Hepatocyte (in vitro differentiated cells): ENCODE results near the gene ADORA2A.

Experiments
- EZH2 ChIP-seq: fragments of 200-600 bp; sonication (generic); IDR thresholded peaks from 2 replicates; pipeline ENCODE4 v1.6.1; 2016; ENCODE audit warnings: antibody characterized with exemption, mild to moderate bottlenecking, borderline replicate concordance
- TF ChIP-seq, protein P1 (sequence below): fragments of 200-600 bp; sonication (generic); IDR thresholded peaks from 2 replicates; pipeline ENCODE4 v1.5.1; 2016; ENCODE audit warnings: antibody characterized with exemption, mild to moderate bottlenecking; ENCODE audit not compliant: poor library complexity

DNA sequence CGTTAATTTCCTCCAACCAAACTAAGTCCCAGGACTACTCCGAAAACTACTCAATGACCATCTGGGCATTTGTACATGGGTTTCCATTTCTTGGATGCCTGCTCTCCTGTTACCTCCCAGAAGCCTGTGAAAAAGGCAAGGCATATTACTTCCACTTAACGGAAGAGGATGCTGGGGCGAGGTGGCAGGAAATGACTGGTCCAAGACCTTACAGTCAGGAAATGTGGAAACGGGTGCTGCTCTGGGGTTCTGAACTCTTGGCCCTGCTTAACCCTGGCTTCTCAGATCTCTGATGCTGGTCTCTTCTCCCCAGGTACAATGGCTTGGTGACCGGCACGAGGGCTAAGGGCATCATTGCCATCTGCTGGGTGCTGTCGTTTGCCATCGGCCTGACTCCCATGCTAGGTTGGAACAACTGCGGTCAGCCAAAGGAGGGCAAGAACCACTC, 12.9 kb downstream of the ADORA2A start:
- TF ChIP-seq, protein P1, sequence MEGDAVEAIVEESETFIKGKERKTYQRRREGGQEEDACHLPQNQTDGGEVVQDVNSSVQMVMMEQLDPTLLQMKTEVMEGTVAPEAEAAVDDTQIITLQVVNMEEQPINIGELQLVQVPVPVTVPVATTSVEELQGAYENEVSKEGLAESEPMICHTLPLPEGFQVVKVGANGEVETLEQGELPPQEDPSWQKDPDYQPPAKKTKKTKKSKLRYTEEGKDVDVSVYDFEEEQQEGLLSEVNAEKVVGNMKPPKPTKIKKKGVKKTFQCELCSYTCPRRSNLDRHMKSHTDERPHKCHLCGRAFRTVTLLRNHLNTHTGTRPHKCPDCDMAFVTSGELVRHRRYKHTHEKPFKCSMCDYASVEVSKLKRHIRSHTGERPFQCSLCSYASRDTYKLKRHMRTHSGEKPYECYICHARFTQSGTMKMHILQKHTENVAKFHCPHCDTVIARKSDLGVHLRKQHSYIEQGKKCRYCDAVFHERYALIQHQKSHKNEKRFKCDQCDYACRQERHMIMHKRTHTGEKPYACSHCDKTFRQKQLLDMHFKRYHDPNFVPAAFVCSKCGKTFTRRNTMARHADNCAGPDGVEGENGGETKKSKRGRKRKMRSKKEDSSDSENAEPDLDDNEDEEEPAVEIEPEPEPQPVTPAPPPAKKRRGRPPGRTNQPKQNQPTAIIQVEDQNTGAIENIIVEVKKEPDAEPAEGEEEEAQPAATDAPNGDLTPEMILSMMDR = no peak
- no peak for TF ChIP-seq EZH2
